Fibroblast of lung (primary cell): ENCODE data around the gene AGRP. TPM values are rescaled to one million over a fixed set of nuclear protein-coding genes. Genes with fewer than 3 reads are reported as not detected.

ENCODE experiments used
- DNase-seq, 2 donors: peaks; one replicate each; pipeline versions ENCODE4 v3.0.0 to v3.0.0-alpha.2; 2010; ENCODE audit warnings: low read depth in 2 of 2
- H2AFZ ChIP-seq: 2 replicates; pipeline ENCODE4 v1.5.1; 2012; ENCODE audit warnings: low read length, control low read depth, inconsistent platforms
- H3K27ac ChIP-seq: 2 replicates; pipeline ENCODE4 v1.5.1; 2011; ENCODE audit warnings: low read length, control low read depth; ENCODE audit not compliant: insufficient read depth
- H3K27me3 ChIP-seq: 2 replicates; pipeline ENCODE4 v1.5.1; 2011; ENCODE audit warnings: mild to moderate bottlenecking, low read length; ENCODE audit not compliant: control insufficient read depth, insufficient read depth
- H3K36me3 ChIP-seq: 2 replicates; pipeline ENCODE4 v1.5.1; 2011; ENCODE audit warnings: low read length; ENCODE audit not compliant: control insufficient read depth, insufficient read depth
- H3K4me1 ChIP-seq: 2 replicates; pipeline ENCODE4 v1.5.1; 2011; ENCODE audit warnings: low read length; ENCODE audit not compliant: control insufficient read depth, insufficient read depth; ENCODE audit errors: extremely low read depth
- H3K4me2 ChIP-seq: 2 replicates; pipeline ENCODE4 v1.5.1; 2011; ENCODE audit warnings: low read length, control low read depth; ENCODE audit not compliant: insufficient read depth; ENCODE audit errors: extremely low read depth
- H3K4me3 ChIP-seq, 4 experiments: fragments of 200-600 bp in 1 of 4; sonication (generic) in 1 of 4; replicated peaks in 1 of 4; 2 replicates each; pipeline ENCODE4 v1.5.1; 2011 to 2016; ENCODE audit warnings: low read length in 4 of 4, low read depth in 3 of 4, mild to moderate bottlenecking in 3 of 4, control low read depth in 2 of 4, inconsistent platforms in 1 of 4, mixed read lengths in 1 of 4; ENCODE audit not compliant: insufficient read depth in 1 of 4; ENCODE audit errors: control extremely low read depth in 1 of 4
- H3K79me2 ChIP-seq: 2 replicates; pipeline ENCODE4 v1.5.1; 2012; ENCODE audit warnings: mild to moderate bottlenecking, low read length, inconsistent platforms; ENCODE audit not compliant: control insufficient read depth, insufficient read depth
- H3K9ac ChIP-seq: 2 replicates; pipeline ENCODE4 v1.5.1; 2011; ENCODE audit warnings: mild to moderate bottlenecking, low read length, control low read depth; ENCODE audit not compliant: insufficient read depth
- H3K9me3 ChIP-seq: 2 replicates; pipeline ENCODE4 v1.5.1; 2012; ENCODE audit warnings: low read depth, low read length; ENCODE audit not compliant: control insufficient read depth, insufficient read depth
- H4K20me1 ChIP-seq: 2 replicates; pipeline ENCODE4 v1.5.1; 2011; ENCODE audit warnings: low read length; ENCODE audit not compliant: control insufficient read depth, insufficient read depth; ENCODE audit errors: extremely low read depth
- EZH2 ChIP-seq: IDR thresholded peaks from 2 replicates; pipeline ENCODE4 v1.5.1; 2012; ENCODE audit warnings: low read length, control low read depth, mild to moderate bottlenecking; ENCODE audit errors: missing control alignments
- polyA plus RNA-seq, 2 donors: library from polyadenylated mRNA; depleted of rRNA in 1 of 2; stranded (reverse) in 1 of 2; unstranded in 1 of 2; fragments of >200 nt; gene quantifications; 2 replicates each; pipeline ENCODE4 v1.2.1, GENCODE V29; 2011 to 2012; ENCODE audit warnings: missing spikeins in 1 of 2
- total RNA-seq: library from RNA; depleted of rRNA; stranded (reverse); fragments of >200 nt; gene quantifications from 2 replicates; pipeline ENCODE4 v1.2.1, GENCODE V29; 2014
- TF ChIP-seq, protein P1 (sequence below), 2 donors: IDR thresholded peaks in 1 of 2; conservative IDR thresholded peaks in 1 of 2; 1 replicate in 1 of 2; 2 replicates in 1 of 2; pipeline ENCODE4 v1.5.1; 2011 to 2012; ENCODE audit warnings: low read length in 2 of 2, control low read depth in 1 of 2, inconsistent platforms in 1 of 2, low read depth in 1 of 2, mild to moderate bottlenecking in 1 of 2

The AGRP gene
- total and polyA plus RNA-seq, 2 donors (not counting 1 experiment from before 2014, with no cell fraction given), result not detected

DNA sequence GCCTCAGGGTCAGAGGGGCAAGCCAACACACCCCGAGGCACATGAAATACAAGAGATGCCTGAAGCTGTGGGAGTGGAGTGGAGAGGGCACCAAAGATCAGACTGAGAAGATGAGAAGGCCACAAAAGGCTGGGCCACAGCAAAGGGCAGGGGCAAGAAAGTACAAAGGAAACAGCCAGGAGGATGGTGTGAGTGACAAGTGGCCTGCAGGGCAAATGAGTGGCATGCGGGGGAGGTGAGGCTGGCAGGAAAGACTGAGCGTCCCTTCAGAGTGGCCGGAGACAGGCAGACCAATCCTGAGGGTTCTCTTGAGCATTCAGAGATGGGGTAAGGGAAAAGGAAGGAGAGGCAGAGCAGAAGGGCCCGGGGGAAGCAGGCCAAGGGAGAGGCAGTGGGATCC is 29.2 kb downstream of the AGRP start:
- Histone ChIP-seq H4K20me1 (peaks cover 4% of the 10 kb centered on the region), H3K4me3 (no peak overlapping the region), H3K27ac (no peak overlapping the region), H3K79me2 (peaks cover 5% of the 10 kb centered on the region), H3K9ac (no peak overlapping the region), H3K4me2 (no peak overlapping the region), H3K9me3 (no peaks in the 10 kb centered on the region), H2AFZ (no peak overlapping the region), H3K36me3 (peaks cover 10% of the 10 kb centered on the region), H3K4me1 (peaks cover 10% of the 10 kb centered on the region), H3K27me3 (no peaks in the 10 kb centered on the region)
- TF ChIP-seq, protein P1, sequence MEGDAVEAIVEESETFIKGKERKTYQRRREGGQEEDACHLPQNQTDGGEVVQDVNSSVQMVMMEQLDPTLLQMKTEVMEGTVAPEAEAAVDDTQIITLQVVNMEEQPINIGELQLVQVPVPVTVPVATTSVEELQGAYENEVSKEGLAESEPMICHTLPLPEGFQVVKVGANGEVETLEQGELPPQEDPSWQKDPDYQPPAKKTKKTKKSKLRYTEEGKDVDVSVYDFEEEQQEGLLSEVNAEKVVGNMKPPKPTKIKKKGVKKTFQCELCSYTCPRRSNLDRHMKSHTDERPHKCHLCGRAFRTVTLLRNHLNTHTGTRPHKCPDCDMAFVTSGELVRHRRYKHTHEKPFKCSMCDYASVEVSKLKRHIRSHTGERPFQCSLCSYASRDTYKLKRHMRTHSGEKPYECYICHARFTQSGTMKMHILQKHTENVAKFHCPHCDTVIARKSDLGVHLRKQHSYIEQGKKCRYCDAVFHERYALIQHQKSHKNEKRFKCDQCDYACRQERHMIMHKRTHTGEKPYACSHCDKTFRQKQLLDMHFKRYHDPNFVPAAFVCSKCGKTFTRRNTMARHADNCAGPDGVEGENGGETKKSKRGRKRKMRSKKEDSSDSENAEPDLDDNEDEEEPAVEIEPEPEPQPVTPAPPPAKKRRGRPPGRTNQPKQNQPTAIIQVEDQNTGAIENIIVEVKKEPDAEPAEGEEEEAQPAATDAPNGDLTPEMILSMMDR (conservative IDR thresholded peaks at IDR 0.05 in 1 of 2, IDR thresholded peaks at IDR 0.05 in 1 of 2; ENCODE audit: low read depth in 1 of 2, low read length in 2 of 2), result no peak
- TF ChIP-seq EZH2, result no peak
- no peak for DNase-seq

DNA sequence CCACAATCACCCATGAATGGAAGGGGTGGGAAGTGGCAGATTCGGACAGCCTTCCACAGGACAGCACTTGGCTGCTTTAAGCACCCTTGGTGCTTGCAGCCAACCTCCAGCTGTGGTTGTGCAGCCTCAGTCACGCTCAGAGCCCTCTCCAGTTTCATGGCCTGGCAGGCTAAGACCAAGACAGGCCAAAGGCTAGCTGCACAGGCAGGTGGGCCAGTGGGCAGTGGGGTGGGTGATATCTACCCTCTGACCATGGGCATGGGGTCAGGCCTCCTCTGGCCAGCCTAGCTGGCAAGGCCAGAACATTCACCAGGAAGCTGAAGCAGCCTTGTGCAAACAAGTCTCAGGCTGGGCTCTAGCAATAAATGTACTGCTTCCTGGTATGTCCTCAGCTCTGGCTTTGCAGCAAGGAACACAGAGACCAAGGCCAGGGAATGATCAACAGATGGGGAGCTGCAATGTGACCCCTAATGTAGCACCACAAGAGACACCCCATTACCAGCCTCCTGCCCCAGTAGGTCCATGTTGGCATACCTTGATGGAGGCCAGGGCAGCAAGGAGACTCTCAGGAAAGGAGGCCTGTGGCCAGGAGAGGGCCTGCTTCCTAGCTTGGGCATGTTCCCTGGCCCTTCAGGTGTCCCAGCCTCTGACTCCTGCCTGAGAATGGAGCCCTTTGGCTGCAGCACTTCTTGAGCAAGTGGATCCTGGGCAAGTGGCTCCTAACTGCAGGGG is 31.5 kb downstream of the AGRP start:
- no peak for TF ChIP-seq EZH2
- TF ChIP-seq, protein P1 (conservative IDR thresholded peaks at IDR 0.05 in 1 of 2, IDR thresholded peaks at IDR 0.05 in 1 of 2; ENCODE audit: low read depth in 1 of 2, low read length in 2 of 2), result no peak
- peaks cover 10% of the 10 kb centered on the region for H3K36me3 ChIP-seq
- no peak overlapping the region for H3K27ac ChIP-seq
- no peak overlapping the region for H3K4me2 ChIP-seq
- H3K79me2 ChIP-seq, result no peaks in the 10 kb centered on the region
- DNase-seq, result no peak
- H3K27me3 ChIP-seq, result no peaks in the 10 kb centered on the region
- H4K20me1 ChIP-seq, result peaks cover 4% of the 10 kb centered on the region
- no peak overlapping the region for H3K9ac ChIP-seq
- H3K4me1 ChIP-seq, result peaks cover 8% of the 10 kb centered on the region
- H3K4me3 ChIP-seq, result no peak overlapping the region
- no peaks in the 10 kb centered on the region for H3K9me3 ChIP-seq
- no peak overlapping the region for H2AFZ ChIP-seq

DNA sequence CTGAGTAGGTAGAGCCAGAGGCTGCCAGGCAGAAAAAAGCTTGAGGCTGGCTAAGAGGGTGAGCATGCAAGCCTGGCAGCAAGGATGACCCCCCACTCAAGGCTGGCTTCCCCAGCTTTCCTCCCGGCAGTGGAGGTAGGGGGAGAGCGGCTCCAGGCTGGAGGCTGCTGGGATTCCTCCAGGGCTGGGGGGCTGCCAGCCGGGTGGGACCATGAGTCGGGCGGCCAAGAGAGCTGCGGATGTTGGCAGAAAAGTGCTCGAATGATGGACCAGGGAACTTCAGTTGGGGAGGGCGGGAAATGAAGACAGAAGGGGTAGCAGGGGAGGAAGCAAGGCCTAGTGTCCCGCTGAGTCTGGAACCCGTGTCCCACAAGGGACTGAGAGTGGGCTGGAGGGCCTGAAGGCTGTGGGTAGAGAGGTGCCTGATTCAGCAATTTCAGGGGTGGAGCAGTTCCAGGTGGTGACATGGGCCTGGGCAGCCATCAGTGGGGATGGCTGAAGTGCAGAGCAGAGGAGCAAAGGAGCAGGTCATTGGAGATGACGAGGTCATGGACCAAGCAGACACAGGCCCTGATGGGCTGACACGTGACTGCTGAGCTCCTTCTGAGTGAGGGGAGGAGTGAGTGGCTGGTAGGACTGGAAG is 32.2 kb downstream of the AGRP start:
- Histone ChIP-seq H3K4me1 (peaks cover 12% of the 10 kb centered on the region), H3K36me3 (peaks cover 10% of the 10 kb centered on the region), H3K27me3 (no peaks in the 10 kb centered on the region), H2AFZ (no peak overlapping the region), H3K9me3 (no peaks in the 10 kb centered on the region), H3K4me3 (no peak overlapping the region), H3K4me2 (no peak overlapping the region), H3K9ac (no peak overlapping the region), H3K79me2 (no peaks in the 10 kb centered on the region), H3K27ac (no peak overlapping the region), H4K20me1 (peaks cover 4% of the 10 kb centered on the region)
- DNase-seq, result no peak
- TF ChIP-seq, protein P1 (conservative IDR thresholded peaks at IDR 0.05 in 1 of 2, IDR thresholded peaks at IDR 0.05 in 1 of 2; ENCODE audit: low read depth in 1 of 2, low read length in 2 of 2), result no peak
- TF ChIP-seq EZH2, result no peak
